Measurements from ENCODE around the gene TBCK.
"Not testable (repeated sequence)": the region's sequence is repeated elsewhere in the genome, so short reads cannot be mapped to it uniquely, and the experiment has no call there.

Gene TBCK

DNA sequence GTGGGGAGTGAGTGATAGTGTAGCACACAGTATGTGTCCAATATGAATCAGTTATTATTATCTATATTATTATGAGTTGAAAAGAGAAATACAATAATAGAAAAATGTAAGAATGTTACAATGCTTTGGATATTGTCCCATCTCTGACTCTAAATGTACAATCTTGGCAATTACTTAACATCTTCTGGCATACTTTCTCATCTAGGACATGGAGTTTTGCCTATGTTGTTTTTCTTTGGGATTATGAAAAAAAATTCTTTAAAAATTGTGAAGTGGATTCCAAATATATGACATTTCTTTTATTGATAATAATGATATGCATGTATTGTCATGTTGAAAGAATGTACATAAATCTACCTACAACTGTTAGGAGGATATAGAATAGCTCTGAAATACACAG, 84.1 kb downstream of the TBCK start:
- H3K27me3 ChIP-seq (ENCODE audit: insufficient read depth, low read length), result no peaks in the 10 kb centered on the region
- no peaks in the 10 kb centered on the region for H3K4me1 ChIP-seq (ENCODE audit: insufficient read depth, low read length)
- H3K36me3 ChIP-seq (ENCODE audit: insufficient read depth, low read length), result peaks cover 64% of the 10 kb centered on the region
- H3K4me3 ChIP-seq (ENCODE audit: low read length), result no peak overlapping the region
- no peak overlapping the region for H2AFZ ChIP-seq (ENCODE audit: low read depth, low read length)
- no peaks in the 10 kb centered on the region for H3K9me3 ChIP-seq (ENCODE audit: low read length)

DNA sequence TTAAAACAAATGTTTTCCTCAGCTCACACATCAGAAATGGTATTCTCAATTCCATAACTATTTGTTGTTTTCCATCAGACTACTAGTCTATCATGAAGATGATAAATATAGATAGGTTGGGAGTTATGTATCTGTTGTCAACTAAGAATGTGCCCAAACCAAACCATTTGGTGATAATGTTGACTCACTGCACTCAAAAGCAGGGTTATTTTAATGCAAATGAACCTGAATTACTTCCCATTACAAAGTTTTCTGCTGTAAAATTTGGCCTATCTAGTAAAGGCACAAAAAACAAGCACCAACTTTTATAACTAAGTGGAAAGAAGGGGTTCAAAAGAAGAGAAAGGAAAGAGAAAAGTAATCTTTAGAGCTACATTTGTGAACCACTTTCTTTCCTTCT, 93.5 kb downstream of the TBCK start:
- H3K4me3 ChIP-seq (ENCODE audit: low read length), result no peak overlapping the region
- no peaks in the 10 kb centered on the region for H3K27me3 ChIP-seq (ENCODE audit: insufficient read depth, low read length)
- H3K4me1 ChIP-seq (ENCODE audit: insufficient read depth, low read length), result no peaks in the 10 kb centered on the region
- no peaks in the 10 kb centered on the region for H3K9me3 ChIP-seq (ENCODE audit: low read length)
- H2AFZ ChIP-seq (ENCODE audit: low read depth, low read length), result no peak overlapping the region
- peaks cover 15% of the 10 kb centered on the region for H3K36me3 ChIP-seq (ENCODE audit: insufficient read depth, low read length)

- H3K4me3 ChIP-seq (ENCODE audit: low read length); H3K27me3 ChIP-seq (ENCODE audit: insufficient read depth, low read length); H3K9me3 ChIP-seq (ENCODE audit: low read length); H3K4me1 ChIP-seq (ENCODE audit: insufficient read depth, low read length); H3K36me3 ChIP-seq (ENCODE audit: insufficient read depth, low read length); H2AFZ ChIP-seq (ENCODE audit: low read depth, low read length): not testable (repeated sequence)
Measured at GRCh38 chr4:106213291-106213690, 102.7 kb downstream of the TBCK start.

DNA sequence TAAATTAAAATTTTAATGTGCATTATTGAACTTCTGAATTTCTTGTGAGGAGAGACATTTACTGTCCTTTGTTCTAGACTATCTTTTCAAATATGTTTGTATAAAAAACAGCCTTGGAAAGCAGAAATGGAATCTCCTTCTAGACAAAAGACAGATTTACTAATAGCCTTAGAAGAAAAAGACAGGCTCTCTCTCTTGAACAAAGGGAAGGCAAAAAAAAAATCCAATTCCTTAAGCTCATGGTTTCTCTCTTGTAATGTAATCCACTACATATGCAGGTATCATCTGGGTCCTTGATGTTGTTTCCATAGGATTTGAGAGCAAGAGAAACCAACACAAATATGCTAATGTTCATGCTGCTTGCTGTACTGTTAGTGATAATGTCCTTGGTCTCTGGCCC, 106.0 kb downstream of the TBCK start:
- Histone ChIP-seq H3K4me3 (ENCODE audit: low read length) (no peak overlapping the region), H2AFZ (ENCODE audit: low read depth, low read length) (no peak overlapping the region), H3K36me3 (ENCODE audit: insufficient read depth, low read length) (peaks cover 9% of the 10 kb centered on the region), H3K9me3 (ENCODE audit: low read length) (no peaks in the 10 kb centered on the region), H3K4me1 (ENCODE audit: insufficient read depth, low read length) (no peaks in the 10 kb centered on the region), H3K27me3 (ENCODE audit: insufficient read depth, low read length) (no peaks in the 10 kb centered on the region)

- no peak overlapping the region for H2AFZ ChIP-seq (ENCODE audit: low read depth, low read length)
- no peaks in the 10 kb centered on the region for H3K4me1 ChIP-seq (ENCODE audit: insufficient read depth, low read length)
- no peaks in the 10 kb centered on the region for H3K9me3 ChIP-seq (ENCODE audit: low read length)
- H3K4me3 ChIP-seq (ENCODE audit: low read length), result no peak overlapping the region
- peaks cover 9% of the 10 kb centered on the region for H3K36me3 ChIP-seq (ENCODE audit: insufficient read depth, low read length)
- no peaks in the 10 kb centered on the region for H3K27me3 ChIP-seq (ENCODE audit: insufficient read depth, low read length)
Measured at GRCh38 chr4:106208481-106209460, 107.2 kb downstream of the TBCK start.

DNA sequence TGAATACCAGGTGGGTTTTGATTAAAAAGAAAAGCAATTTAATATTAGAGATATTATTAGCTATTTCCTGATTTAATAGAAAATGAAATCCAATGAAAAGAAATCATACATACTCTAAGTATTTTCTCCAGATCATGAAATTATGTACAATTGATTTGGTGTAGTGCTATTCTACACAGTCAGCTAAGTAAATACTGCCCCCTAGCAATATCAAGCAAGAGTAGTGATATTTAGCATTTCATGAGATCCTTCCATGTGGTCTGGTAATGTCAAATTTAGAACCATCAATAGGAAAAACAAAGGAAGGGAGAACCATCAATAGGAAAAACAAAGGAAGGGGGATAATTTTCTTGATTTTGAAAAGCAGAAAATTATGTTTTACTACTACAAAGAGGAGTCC, 114.6 kb downstream of the TBCK start:
- no peaks in the 10 kb centered on the region for H3K4me1 ChIP-seq (ENCODE audit: insufficient read depth, low read length)
- H2AFZ ChIP-seq (ENCODE audit: low read depth, low read length), result no peak overlapping the region
- no peaks in the 10 kb centered on the region for H3K9me3 ChIP-seq (ENCODE audit: low read length)
- no peak overlapping the region for H3K4me3 ChIP-seq (ENCODE audit: low read length)
- no peaks in the 10 kb centered on the region for H3K27me3 ChIP-seq (ENCODE audit: insufficient read depth, low read length)
- H3K36me3 ChIP-seq (ENCODE audit: insufficient read depth, low read length), result no peaks in the 10 kb centered on the region

GRCh38 chr4:106195435-106195950, 120.5 kb downstream of the TBCK start:
- no peaks in the 10 kb centered on the region for H3K4me1 ChIP-seq (ENCODE audit: insufficient read depth, low read length)
- no peaks in the 10 kb centered on the region for H3K9me3 ChIP-seq (ENCODE audit: low read length)
- H3K36me3 ChIP-seq (ENCODE audit: insufficient read depth, low read length), result peaks cover 20% of the 10 kb centered on the region
- no peak overlapping the region for H2AFZ ChIP-seq (ENCODE audit: low read depth, low read length)
- H3K4me3 ChIP-seq (ENCODE audit: low read length), result no peak overlapping the region
- H3K27me3 ChIP-seq (ENCODE audit: insufficient read depth, low read length), result no peaks in the 10 kb centered on the region

GRCh38 chr4:106194801-106195200, 121.2 kb downstream of the TBCK start:
- H3K4me1 ChIP-seq (ENCODE audit: insufficient read depth, low read length), result no peaks in the 10 kb centered on the region
- no peak overlapping the region for H3K4me3 ChIP-seq (ENCODE audit: low read length)
- no peaks in the 10 kb centered on the region for H3K9me3 ChIP-seq (ENCODE audit: low read length)
- H3K27me3 ChIP-seq (ENCODE audit: insufficient read depth, low read length), result no peaks in the 10 kb centered on the region
- peaks cover 20% of the 10 kb centered on the region for H3K36me3 ChIP-seq (ENCODE audit: insufficient read depth, low read length)
- no peak overlapping the region for H2AFZ ChIP-seq (ENCODE audit: low read depth, low read length)

DNA sequence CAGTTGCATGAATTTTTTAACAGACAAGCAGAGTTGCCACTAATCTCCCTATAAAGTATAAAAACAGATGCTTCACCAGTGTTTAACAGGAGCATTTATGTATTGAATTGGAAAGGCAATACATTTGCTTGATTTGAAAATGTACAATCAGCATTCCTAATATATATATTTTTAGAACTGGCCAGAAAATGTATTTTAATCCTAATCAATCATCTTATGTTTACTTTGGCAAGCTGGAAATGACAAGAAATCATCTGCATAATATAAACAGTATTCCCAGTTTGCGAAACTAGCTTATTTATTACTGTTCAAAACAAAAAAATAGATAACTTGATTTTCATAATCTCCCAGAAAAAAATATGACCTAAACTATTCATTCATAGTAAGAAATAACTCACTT, 123.9 kb downstream of the TBCK start:
- H3K36me3 ChIP-seq (ENCODE audit: insufficient read depth, low read length), result peaks cover 33% of the 10 kb centered on the region
- H3K4me3 ChIP-seq (ENCODE audit: low read length), result no peak overlapping the region
- no peaks in the 10 kb centered on the region for H3K27me3 ChIP-seq (ENCODE audit: insufficient read depth, low read length)
- no peak overlapping the region for H2AFZ ChIP-seq (ENCODE audit: low read depth, low read length)
- no peaks in the 10 kb centered on the region for H3K4me1 ChIP-seq (ENCODE audit: insufficient read depth, low read length)
- H3K9me3 ChIP-seq (ENCODE audit: low read length), result no peaks in the 10 kb centered on the region

- Histone ChIP-seq H3K36me3 (ENCODE audit: insufficient read depth, low read length) (peaks cover 23% of the 10 kb centered on the region), H3K4me1 (ENCODE audit: insufficient read depth, low read length) (no peaks in the 10 kb centered on the region), H2AFZ (ENCODE audit: low read depth, low read length) (no peak overlapping the region), H3K27me3 (ENCODE audit: insufficient read depth, low read length) (no peaks in the 10 kb centered on the region), H3K9me3 (ENCODE audit: low read length) (no peaks in the 10 kb centered on the region), H3K4me3 (ENCODE audit: low read length) (no peak overlapping the region)
Measured at GRCh38 chr4:106186201-106186600, 129.8 kb downstream of the TBCK start.

GRCh38 chr4:106183551-106183950, 132.5 kb downstream of the TBCK start:
- no peaks in the 10 kb centered on the region for H3K4me1 ChIP-seq (ENCODE audit: insufficient read depth, low read length)
- H2AFZ ChIP-seq (ENCODE audit: low read depth, low read length), result no peak overlapping the region
- no peaks in the 10 kb centered on the region for H3K9me3 ChIP-seq (ENCODE audit: low read length)
- no peaks in the 10 kb centered on the region for H3K27me3 ChIP-seq (ENCODE audit: insufficient read depth, low read length)
- H3K4me3 ChIP-seq (ENCODE audit: low read length), result no peak overlapping the region
- peaks cover 15% of the 10 kb centered on the region for H3K36me3 ChIP-seq (ENCODE audit: insufficient read depth, low read length)

GRCh38 chr4:106172861-106173260, 143.1 kb downstream of the TBCK start:
- Histone ChIP-seq H3K9me3 (ENCODE audit: low read length) (peaks cover 4% of the 10 kb centered on the region), H2AFZ (ENCODE audit: low read depth, low read length) (no peak overlapping the region), H3K4me1 (ENCODE audit: insufficient read depth, low read length) (no peaks in the 10 kb centered on the region), H3K27me3 (ENCODE audit: insufficient read depth, low read length) (no peaks in the 10 kb centered on the region), H3K36me3 (ENCODE audit: insufficient read depth, low read length) (peaks cover 23% of the 10 kb centered on the region), H3K4me3 (ENCODE audit: low read length) (no peak overlapping the region)

GRCh38 chr4:106165351-106166010, 150.5 kb downstream of the TBCK start:
- peaks cover 20% of the 10 kb centered on the region for H3K36me3 ChIP-seq (ENCODE audit: insufficient read depth, low read length)
- no peak overlapping the region for H2AFZ ChIP-seq (ENCODE audit: low read depth, low read length)
- H3K4me1 ChIP-seq (ENCODE audit: insufficient read depth, low read length), result no peaks in the 10 kb centered on the region
- H3K9me3 ChIP-seq (ENCODE audit: low read length), result peaks cover 12% of the 10 kb centered on the region
- no peak overlapping the region for H3K4me3 ChIP-seq (ENCODE audit: low read length)
- H3K27me3 ChIP-seq (ENCODE audit: insufficient read depth, low read length), result no peaks in the 10 kb centered on the region

Data from neuron (in vitro differentiated cells).